GM18873 (cell line): ENCODE measurements around the gene KRT9.
"Not testable (repeated sequence)": the region's sequence is repeated elsewhere in the genome, so short reads cannot be mapped to it uniquely, and the experiment has no call there.

Experiments
- ATAC-seq: cut with Tn5 transposase; IDR thresholded peaks from one replicate; pipeline ENCODE4 v1.9.1; 2021; ENCODE audit warnings: mild to moderate bottlenecking, moderate library complexity, moderate number of reproducible peaks; ENCODE audit not compliant: unreplicated experiment, low FRiP score

KRT9 gene

DNA sequence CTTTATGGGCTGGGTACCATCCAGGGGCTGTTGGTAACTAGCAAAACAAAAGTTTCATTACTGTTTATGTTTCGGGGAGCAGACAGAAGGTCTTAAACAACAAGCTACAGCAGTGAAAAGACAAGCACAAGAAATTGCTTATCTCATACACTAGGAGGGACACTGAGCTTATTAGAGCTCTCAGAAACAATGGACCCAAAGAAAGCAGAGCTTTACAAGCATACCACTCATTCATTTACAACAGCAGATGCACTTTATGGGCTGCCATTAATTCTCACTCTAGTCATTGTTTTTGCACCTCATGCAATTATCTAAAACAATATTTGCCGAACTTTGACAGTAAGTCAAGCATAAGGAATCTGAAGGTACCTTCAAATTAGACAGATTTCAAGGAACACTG is 30.7 kb upstream of the KRT9 start:
- ATAC-seq: no peak

DNA sequence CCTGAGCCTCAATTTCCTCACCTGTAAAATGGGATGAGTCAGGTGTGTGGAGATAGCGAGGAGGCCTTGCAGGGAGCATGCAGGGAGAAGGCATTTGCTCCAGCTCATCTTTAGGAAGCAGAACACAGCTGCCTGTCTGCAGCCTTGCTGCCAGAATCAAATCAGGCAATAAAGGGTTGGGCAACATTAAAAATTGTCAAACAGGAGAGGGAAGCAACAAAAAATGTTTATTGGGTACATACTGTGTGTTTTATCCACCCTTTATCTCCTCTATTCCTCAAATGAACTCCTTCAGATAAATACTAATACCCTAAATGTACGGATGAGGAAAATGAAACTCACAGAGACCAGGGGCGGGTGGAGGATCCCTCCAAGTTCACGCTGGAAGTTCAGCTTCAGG is 28.5 kb upstream of the KRT9 start:
- no peak for ATAC-seq

DNA sequence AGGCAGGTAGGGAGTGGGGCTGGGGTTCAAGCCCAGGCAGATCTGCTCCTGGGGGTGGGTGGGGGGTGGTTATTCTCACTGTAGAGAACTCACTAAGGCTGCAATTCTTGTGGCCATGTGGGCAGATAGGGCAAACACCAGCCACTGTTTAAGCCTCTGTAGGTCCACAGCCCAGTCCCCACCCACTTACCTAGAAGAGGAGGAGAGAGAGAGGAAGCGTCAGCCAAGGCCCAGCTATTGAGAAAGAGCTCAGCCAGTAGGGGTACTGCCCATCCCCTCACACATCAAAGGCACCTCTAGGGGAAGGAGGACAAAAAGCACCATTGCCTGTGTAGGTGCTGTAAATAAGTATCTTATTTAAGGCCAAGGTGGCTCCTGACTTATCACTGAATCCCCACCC is 27.8 kb upstream of the KRT9 start:
- ATAC-seq: no peak

GRCh38 chr17:41595585-41595984 is 23.7 kb upstream of the KRT9 start:
- no peak for ATAC-seq

DNA sequence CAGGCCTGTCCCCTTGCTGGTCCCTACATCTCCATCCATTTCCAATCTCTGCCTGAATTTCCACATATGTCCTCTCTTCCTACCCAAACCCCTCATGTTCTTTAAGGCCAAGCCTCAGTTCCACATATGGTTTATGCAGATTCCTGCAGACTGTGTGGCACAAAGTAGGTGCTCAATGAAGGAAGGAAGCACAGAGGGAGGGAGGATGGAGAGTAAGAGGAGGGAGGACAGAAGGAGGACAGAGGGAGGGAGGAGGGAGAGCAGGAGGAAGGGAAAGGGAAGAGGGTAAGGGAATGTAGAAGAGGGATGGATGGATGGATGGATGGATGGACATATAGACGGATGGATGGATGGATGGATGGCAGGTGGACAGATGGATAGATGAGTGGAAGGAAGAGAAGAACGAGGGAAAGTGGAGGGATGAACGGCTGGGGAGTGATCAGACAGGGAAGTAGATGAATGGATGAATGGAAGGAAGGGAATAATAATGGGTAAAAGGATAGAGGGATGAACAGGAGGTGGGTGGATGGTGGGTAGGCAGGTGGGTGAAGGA is 22.6 kb upstream of the KRT9 start:
- no peak for ATAC-seq

DNA sequence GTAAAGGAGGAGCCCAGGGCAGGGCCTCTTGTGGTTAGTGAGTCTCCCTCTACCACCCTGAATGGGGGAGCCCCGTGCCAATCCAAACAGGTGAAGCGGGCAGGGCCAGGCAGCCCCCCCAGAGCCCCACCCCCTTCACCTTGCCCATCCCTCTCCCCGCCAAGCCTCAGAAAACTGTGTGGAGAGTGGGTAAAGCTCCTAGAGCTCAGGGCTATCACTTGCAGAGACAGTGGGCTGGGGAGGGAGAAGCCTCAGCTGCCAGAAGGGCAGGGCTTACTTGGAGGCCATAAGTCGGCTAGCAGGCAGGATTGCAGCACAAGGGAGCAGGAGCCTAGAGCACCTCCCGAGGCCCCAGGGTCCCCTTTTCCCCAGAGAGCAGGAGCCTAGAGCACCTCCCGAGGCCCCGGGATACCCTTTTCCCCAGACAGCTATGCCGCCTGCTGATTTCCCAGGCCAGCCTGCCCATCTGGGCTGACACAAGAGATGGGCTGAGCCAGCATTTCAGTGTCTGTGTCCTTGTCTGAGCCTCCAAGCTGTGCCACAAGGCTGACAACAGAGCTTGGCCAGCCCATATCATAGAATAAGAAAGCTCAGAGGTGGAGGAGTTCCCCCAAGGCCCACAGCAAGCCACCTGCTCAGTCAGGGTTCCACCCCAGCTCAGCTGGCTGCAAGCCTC is 21.6 kb upstream of the KRT9 start:
- ATAC-seq: no peak

DNA sequence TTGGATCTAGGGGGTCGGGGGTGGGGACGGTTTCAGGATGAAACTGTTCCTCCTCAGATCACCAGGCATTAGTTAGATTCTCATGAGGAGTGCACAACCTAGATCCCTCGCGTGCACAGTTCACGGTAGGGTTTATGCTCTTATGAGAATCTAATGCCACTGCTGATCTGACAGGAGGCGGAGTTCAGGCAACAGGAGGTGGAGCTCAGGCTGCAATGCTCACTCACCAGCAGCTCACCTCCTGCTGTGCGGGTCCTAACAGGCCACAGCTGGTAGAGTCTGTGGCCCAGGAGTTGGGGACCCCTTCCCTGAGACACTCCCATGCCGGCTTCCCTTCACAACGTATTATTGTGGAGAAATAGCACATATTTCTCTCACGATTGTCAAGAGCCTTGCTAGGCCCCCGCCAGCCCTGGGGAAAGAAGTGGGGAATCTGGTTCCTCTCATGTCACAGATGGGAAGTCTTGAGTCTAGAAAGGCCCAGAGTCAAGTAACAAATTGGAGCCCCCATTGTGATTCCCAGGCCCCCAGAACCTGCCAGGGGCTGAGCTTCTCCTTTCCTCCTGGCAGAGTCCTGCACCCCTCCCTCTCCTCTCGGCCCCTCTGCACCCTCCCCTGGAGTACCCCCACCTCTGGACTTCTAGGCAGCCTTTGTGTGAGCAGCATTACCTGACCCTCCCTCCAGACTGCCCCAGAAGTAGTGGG is 20.9 kb upstream of the KRT9 start:
- no peak for ATAC-seq

DNA sequence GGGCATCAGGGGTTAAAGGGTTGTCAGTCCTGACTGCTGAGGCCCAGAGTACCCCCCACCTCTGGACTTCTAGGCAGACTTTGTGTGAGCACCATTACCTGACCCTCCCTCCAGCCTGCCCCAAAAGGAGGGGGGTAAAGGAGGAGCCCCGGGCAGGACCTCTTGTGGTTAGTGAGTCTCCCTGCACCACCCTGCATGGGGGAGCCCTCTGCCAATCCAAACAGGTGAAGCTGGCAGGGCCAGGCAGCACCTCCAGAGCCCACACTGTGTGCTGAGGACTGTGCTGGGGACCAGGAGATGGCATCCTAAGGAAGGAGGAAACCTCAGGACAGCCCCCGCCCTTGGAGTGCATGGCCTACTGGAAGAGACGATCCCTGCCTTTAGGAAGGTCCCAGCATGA is 17.4 kb upstream of the KRT9 start:
- ATAC-seq: no peak

GRCh38 chr17:41588126-41588810 is 16.4 kb upstream of the KRT9 start:
- no peak for ATAC-seq

- no peak for ATAC-seq
Observed at GRCh38 chr17:41586863-41587495, 15.1 kb upstream of the KRT9 start, which contains the start of gene KRT14. TSS of gene KRT14 (minus strand) at chr17:41586895. CDS start at chr17:41586834, 61 bp downstream.

DNA sequence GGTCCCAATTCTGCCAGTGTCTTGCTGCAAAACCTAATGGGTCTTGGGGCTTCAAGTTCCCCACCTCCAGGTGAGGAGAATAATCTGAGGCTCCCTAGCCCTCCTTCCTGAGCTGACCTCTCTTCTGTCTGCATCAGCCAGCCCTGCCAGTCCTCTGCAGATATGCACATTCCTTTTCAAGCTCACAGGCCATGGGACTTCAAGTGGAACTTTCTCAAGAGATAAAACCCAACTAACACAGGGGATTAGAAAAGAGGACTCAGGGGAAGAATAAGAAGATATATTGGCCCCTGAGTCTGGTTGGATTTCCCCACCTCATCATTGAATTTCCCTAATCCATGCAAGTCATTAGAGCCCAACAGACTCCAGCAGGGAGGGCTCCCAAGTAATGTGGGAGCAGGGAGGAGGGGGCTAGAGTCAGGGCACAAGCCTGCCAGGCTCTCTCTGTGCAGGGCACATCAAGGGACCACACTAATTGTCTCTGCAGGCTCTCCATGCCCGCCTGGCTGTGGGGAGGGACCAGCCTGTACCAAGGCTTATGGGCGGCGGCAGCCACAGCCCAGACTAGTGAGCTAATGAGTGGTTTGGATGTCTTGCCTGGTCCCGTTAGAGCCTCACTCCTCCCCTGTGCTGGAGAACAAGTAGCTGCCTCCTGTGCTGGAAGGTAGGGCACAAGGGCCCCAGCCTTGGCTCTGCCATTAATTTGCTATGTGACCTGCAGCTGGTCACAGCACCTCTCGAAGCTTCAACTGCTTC is 13.6 kb upstream of the KRT9 start:
- ATAC-seq: no peak

DNA sequence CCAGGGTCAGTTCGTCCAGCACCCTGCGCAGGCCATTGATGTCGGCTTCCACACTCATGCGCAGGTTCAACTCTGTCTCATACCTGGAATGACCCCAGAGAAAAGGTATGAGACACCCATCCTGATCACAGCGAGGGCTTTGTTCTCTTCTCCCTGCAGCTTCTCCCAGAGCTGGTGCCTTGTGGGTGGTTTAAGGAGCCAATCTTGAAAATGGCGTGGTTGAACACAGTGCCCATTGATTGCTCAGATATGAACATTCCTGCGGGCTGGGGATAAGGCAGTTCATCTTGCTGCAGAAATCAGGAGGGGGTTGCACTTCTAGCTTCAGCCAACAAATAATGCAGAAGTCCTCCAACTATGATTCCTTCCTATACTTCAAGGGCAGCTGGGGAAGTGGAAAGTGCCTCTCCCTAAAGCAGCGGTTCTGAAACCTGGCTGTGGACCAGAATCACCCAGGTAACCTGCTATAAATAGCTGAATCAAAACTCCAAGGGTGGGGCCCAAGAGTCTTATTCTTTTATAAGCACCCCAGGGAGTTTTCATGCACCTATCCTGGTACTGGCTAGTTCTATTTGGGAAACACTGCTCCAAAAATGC is 12.6 kb upstream of the KRT9 start:
- not testable (repeated sequence) for ATAC-seq

GRCh38 chr17:41583137-41584127 is 11.6 kb upstream of the KRT9 start:
- ATAC-seq: no peak

DNA sequence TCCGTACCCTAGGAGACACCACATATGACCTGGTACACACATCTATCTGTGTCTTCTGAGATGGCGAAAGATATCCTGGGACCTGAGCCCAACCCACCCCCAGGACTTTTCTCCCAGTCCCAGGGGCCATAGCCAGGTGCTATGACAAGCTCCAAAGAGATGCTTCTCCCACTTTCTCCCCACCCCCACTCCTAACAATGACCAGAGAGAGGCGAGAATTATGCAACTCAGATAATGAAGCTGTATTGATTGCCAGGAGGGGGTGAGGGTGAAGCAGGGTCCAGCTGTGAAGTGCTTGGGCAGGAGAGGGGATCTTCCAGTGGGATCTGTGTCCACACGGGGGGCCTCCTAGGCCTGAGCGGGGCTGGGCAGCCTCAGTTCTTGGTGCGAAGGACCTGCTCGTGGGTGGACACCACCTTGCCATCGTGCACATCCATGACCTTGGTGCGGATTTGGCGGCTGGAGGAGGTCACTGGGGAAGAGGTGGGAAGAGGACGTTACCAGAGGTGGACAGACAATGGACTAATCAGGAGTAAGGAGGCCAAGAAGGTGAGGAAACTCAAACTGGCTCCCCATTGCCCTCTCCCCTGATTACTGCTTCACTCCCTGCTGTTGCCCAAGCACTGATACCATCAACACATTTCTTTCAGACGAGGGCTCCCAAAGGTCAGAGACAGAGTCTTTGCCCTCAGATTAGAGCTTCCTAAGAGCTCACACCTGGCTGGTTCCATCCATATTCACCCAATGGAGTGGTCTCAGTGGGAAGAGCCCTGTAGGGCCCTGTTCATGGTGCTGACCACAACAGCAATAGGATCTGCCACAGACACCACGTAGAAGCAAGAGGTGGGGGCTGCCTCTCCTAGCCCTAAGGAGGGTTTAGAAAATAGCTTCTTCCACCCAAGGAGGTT is 10.5 kb upstream of the KRT9 start:
- ATAC-seq: not testable (repeated sequence)

DNA sequence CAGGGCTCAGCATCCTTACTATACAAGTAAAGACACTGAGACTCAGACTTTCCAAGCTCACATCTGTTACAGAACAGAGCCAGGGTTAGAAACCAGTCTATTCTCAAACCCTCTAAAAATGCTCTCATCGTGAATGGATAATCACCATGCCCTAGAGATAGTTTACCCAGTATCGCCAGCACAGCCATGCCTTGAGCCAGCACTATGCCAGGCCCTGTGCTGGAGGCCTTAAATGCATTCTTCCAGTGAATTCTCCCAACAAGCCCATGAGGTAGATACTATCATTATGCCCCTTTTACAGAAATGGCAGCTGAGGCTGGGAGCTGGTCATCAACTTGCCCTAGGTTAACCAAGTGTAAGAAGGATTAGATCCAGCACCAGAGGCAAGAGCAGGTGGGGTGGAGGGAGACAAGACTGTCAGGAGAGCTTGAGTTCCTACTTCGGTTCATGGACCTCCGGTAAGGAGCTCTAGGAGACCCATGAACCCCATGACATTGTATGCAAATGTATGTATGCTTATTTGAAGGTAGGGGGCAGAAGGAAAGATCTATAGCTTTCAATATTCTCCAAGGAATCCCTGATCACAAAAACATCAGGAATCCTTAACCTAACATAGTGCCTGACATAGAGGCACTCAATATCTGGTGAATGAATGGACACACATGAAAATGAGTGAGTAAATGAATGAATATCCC is 9.7 kb upstream of the KRT9 start:
- ATAC-seq: no peak

DNA sequence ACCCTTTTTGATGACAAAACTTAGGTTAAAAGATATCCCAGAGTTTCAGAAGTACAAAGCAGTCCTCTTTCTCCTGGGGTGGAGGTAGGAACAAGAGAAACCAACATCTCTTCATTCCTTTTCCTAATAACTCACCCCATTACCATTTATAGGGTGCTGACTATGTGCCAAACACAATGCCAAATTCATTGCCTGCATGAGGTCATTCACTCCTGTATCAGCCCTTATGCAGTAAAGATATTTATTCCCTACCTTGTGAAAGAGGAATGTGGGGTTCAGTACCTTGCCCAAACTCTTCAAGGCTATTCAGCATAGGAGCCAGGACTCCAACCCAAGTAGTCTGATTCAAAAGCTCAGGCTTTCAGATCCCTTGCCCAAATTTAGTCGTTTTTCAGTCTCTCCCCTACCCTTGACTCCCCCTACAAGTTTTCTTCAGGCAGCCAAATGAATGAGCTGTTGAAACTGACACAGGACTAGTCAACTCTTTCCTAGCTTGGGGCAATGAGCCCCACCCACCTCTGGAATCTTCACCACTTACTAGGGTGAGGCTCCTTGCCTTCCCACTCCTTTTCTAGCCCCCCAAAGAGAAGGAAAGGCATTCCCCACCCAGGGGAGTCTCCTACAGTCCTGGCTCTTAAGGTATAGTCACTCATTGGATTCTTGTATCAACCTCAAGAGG is 9.0 kb upstream of the KRT9 start:
- no peak for ATAC-seq

- no peak for ATAC-seq
Observed at GRCh38 chr17:41580244-41580575, 8.4 kb upstream of the KRT9 start.
